ENCODE results near the gene NETO2.
"Not testable (repeated sequence)": the region's sequence is repeated elsewhere in the genome, so short reads cannot be mapped to it uniquely, and the experiment has no call there.

- TF ChIP-seq CTCF (IDR thresholded peaks at IDR 0.05; ENCODE audit: poor library complexity, severe bottlenecking); EZH2 (IDR thresholded peaks at IDR 0.05; ENCODE audit: borderline replicate concordance, insufficient read depth, low read length, poor library complexity, severe bottlenecking); TAF1 (IDR thresholded peaks at IDR 0.05; ENCODE audit: low read depth); RAD21 (conservative IDR thresholded peaks at IDR 0.05); POLR2AphosphoS5 (IDR thresholded peaks at IDR 0.05); MXI1 (conservative IDR thresholded peaks at IDR 0.05; ENCODE audit: poor library complexity, severe bottlenecking); REST (IDR thresholded peaks at IDR 0.05; ENCODE audit: borderline replicate concordance); EP300 (conservative IDR thresholded peaks at IDR 0.05; ENCODE audit: poor library complexity, severe bottlenecking); SMC3 (conservative IDR thresholded peaks at IDR 0.05; ENCODE audit: poor library complexity): not testable (repeated sequence)
Observed at GRCh38 chr16:47137925-47138324, 5.8 kb downstream of the NETO2 start.

Measured in neural cell (in vitro differentiated cells).